GM18499 (cell line): Measurements from ENCODE around the gene AP3B2.

ENCODE experiments used
- ATAC-seq: cut with Tn5 transposase; IDR thresholded peaks from one replicate; pipeline ENCODE4 v1.9.1; 2021; ENCODE audit warnings: moderate number of reproducible peaks; ENCODE audit not compliant: insufficient read depth, unreplicated experiment

The AP3B2 gene

GRCh38 chr15:82611348-82611747 lies 98.3 kb downstream of the AP3B2 start:
- ATAC-seq: no peak
